HCT116 (cell line): Measurements from ENCODE around the gene RNF220. TPM values are rescaled to one million over a fixed set of nuclear protein-coding genes. Genes with fewer than 3 reads are reported as not detected.

Experiments
- ATAC-seq: fragments of 200-7000 bp; cut with Tn5 transposase; 2 replicates; pipeline ENCODE4 v1.9.1; 2020; ENCODE audit warnings: mild to moderate bottlenecking, moderate library complexity
- BruUV-seq: library from RNA; stranded (reverse); fragments of 400-500 nt; replicated peaks from 2 replicates; lab custom pipeline; 2021; lab: Mats Ljungman, UMichigan
- CTCF ChIA-PET: fragments of 300-600 bp; sonication (Branson Sonifier 250); formaldehyde crosslinking; loops from one replicate; lab custom pipeline; 2021; ENCODE audit warnings: antibody characterized with exemption; lab: Charles Lee
- POLR2A ChIA-PET: fragments of 300-600, 350-600 bp; sonication (Branson Sonifier 250); formaldehyde crosslinking; loops from one replicate; lab custom pipeline; 2021; ENCODE audit warnings: antibody characterized with exemption; lab: Charles Lee
- RAD21 ChIA-PET, 2 experiments: fragments of 300-600 bp; sonication (Branson Sonifier 250); formaldehyde crosslinking; loops; one replicate each; lab custom pipeline; 2023; ENCODE audit warnings: low total read pairs in 2 of 2; ENCODE audit not compliant: uncharacterized antibody in 2 of 2, unreplicated experiment in 2 of 2, low non-redundant PET in 1 of 2; lab: Charles Lee
- DNase-seq: peaks from one replicate; pipeline ENCODE4 v3.0.0-alpha.2; 2010; ENCODE audit warnings: low read depth, low spot score
- H2AFZ ChIP-seq: fragments of 200-600 bp; shearing (Covaris generic), sonication (generic); 2 replicates; pipeline ENCODE4 v1.6.1; 2017; ENCODE audit warnings: low read depth, mixed run types, mixed read lengths, antibody characterized with exemption, low read length; ENCODE audit not compliant: poor library complexity, severe bottlenecking
- H3K27ac ChIP-seq: 2 replicates; pipeline ENCODE4 v1.5.1; 2012; ENCODE audit warnings: low read depth, low read length
- H3K27me3 ChIP-seq: fragments of 200-600 bp; sonication (generic); 2 replicates; pipeline ENCODE4 v1.6.1; 2016; ENCODE audit warnings: mixed run types, low read length, mixed read lengths; ENCODE audit not compliant: insufficient read depth
- H3K36me3 ChIP-seq, 2 experiments: fragments of 200-500 bp in 1 of 2; fragments of 200-600 bp in 1 of 2; sonication (Bioruptor generic) in 1 of 2; sonication (generic) in 1 of 2; 2 replicates each; pipeline versions ENCODE4 v1.5.1 to v1.6.1; 2014 to 2016; ENCODE audit warnings: low read length in 2 of 2, inconsistent platforms in 1 of 2, mixed read lengths in 1 of 2, mixed run types in 1 of 2; ENCODE audit not compliant: insufficient read depth in 2 of 2, control insufficient read depth in 1 of 2
- H3K4me1 ChIP-seq, 2 experiments: fragments of 200-600 bp in 1 of 2; sonication (generic) in 1 of 2; 2 replicates each; pipeline versions ENCODE4 v1.5.1 to v1.6.1; 2012 to 2017; ENCODE audit warnings: low read length in 2 of 2, inconsistent platforms in 1 of 2, mild to moderate bottlenecking in 1 of 2, mixed read lengths in 1 of 2, mixed run types in 1 of 2, moderate library complexity in 1 of 2; ENCODE audit not compliant: insufficient read depth in 2 of 2, control insufficient read depth in 1 of 2
- H3K4me2 ChIP-seq: fragments of 200-600 bp; sonication (generic); 2 replicates; pipeline ENCODE4 v1.6.1; 2017; ENCODE audit warnings: mixed run types, low read length, mixed read lengths
- H3K4me3 ChIP-seq, 2 experiments: fragments of 200-600 bp in 1 of 2; sonication (generic) in 1 of 2; replicated peaks in 1 of 2; 2 replicates each; pipeline ENCODE4 v1.5.1; 2011 to 2016; ENCODE audit warnings: low read length in 2 of 2, control low read depth in 1 of 2, low read depth in 1 of 2, mild to moderate bottlenecking in 1 of 2, mixed read lengths in 1 of 2, mixed run types in 1 of 2
- H3K79me2 ChIP-seq: fragments of 200-600 bp; sonication (generic); 2 replicates; pipeline ENCODE4 v1.6.1; 2017; ENCODE audit warnings: mild to moderate bottlenecking, mixed run types, low read length, moderate library complexity, mixed read lengths; ENCODE audit not compliant: insufficient read depth
- H3K9ac ChIP-seq: fragments of 200-600 bp; sonication (generic); 2 replicates; pipeline ENCODE4 v1.6.1; 2016; ENCODE audit warnings: low read length, mixed read lengths
- H3K9me2 ChIP-seq: fragments of 200-600 bp; sonication (generic), shearing (Covaris generic); 2 replicates; pipeline ENCODE4 v1.6.1; 2017; ENCODE audit warnings: mixed run types, mild to moderate bottlenecking, moderate library complexity; ENCODE audit not compliant: insufficient read depth
- H3K9me3 ChIP-seq, 2 experiments: fragments of 200-500 bp in 1 of 2; fragments of 200-600 bp in 1 of 2; sonication (Bioruptor generic) in 1 of 2; sonication (generic) in 1 of 2; 2 replicates each; pipeline ENCODE4 v1.6.1; 2014 to 2017; ENCODE audit warnings: low read length in 2 of 2, mixed read lengths in 2 of 2, inconsistent platforms in 1 of 2, low read depth in 1 of 2, mild to moderate bottlenecking in 1 of 2, mixed run types in 1 of 2, moderate library complexity in 1 of 2; ENCODE audit not compliant: control insufficient read depth in 1 of 2, insufficient read depth in 1 of 2
- H4K20me1 ChIP-seq: fragments of 200-600 bp; sonication (generic), shearing (Covaris generic); 2 replicates; pipeline ENCODE4 v1.6.1; 2017; ENCODE audit warnings: mixed run types, mild to moderate bottlenecking, moderate library complexity; ENCODE audit not compliant: insufficient read depth
- CBX3 ChIP-seq: IDR thresholded peaks from 2 replicates; pipeline ENCODE4 v1.6.1; 2012; ENCODE audit warnings: low read depth
- CEBPB ChIP-seq: IDR thresholded peaks from 2 replicates; pipeline ENCODE4 v1.6.1; 2012; ENCODE audit warnings: low read depth
- EGR1 ChIP-seq: IDR thresholded peaks from 2 replicates; pipeline ENCODE4 v1.6.1; 2012; ENCODE audit warnings: low read depth
- ELF1 ChIP-seq: IDR thresholded peaks from 2 replicates; pipeline ENCODE4 v1.6.1; 2012; ENCODE audit warnings: low read depth, borderline replicate concordance
- EZH2 ChIP-seq: fragments of 200-600 bp; sonication (generic); IDR thresholded peaks from 2 replicates; pipeline ENCODE4 v1.6.1; 2017; ENCODE audit warnings: antibody characterized with exemption, mixed run types
- EZH2phosphoT487 ChIP-seq: fragments of 200-600 bp; IDR thresholded peaks from 2 replicates; pipeline ENCODE4 v1.6.1; 2018; ENCODE audit warnings: antibody characterized with exemption, borderline replicate concordance
- FOSL1 ChIP-seq: IDR thresholded peaks from 2 replicates; pipeline ENCODE4 v1.6.1; 2012; ENCODE audit warnings: low read depth
- JUND ChIP-seq: IDR thresholded peaks from 2 replicates; pipeline ENCODE4 v1.6.1; 2012
- POLR2A ChIP-seq: IDR thresholded peaks from 2 replicates; pipeline ENCODE4 v1.7.0; 2011; ENCODE audit warnings: borderline replicate concordance; ENCODE audit not compliant: insufficient read depth, insufficient read length; ENCODE audit errors: extremely low read depth
- POLR2AphosphoS5 ChIP-seq: IDR thresholded peaks from 2 replicates; pipeline ENCODE4 v1.6.1; 2011; ENCODE audit warnings: mild to moderate bottlenecking, low read depth, low read length, moderate library complexity
- RAD21 ChIP-seq: IDR thresholded peaks from 2 replicates; pipeline ENCODE4 v1.6.1; 2012; ENCODE audit warnings: low read depth, mild to moderate bottlenecking
- SIN3A ChIP-seq: IDR thresholded peaks from 2 replicates; pipeline ENCODE4 v1.6.1; 2012; ENCODE audit warnings: low read depth
- SP1 ChIP-seq: IDR thresholded peaks from 2 replicates; pipeline ENCODE4 v1.6.1; 2012; ENCODE audit warnings: low read depth
- SRF ChIP-seq: IDR thresholded peaks from 2 replicates; pipeline ENCODE4 v1.6.1; 2012; ENCODE audit warnings: low read depth
- TCF7L2 ChIP-seq: IDR thresholded peaks from 2 replicates; pipeline ENCODE4 v1.7.0; 2011; ENCODE audit warnings: borderline replicate concordance, inconsistent platforms; ENCODE audit not compliant: insufficient read depth, insufficient read length; ENCODE audit errors: extremely low read depth
- ZBTB33 ChIP-seq: IDR thresholded peaks from 2 replicates; pipeline ENCODE4 v1.6.1; 2011; ENCODE audit warnings: mild to moderate bottlenecking, low read length, moderate library complexity; ENCODE audit not compliant: insufficient replicate concordance; ENCODE audit errors: extremely low read depth
- ZNF274 ChIP-seq: fragments of 200-500 bp; sonication (Bioruptor generic); IDR thresholded peaks from 2 replicates; pipeline ENCODE4 v1.6.1; 2014; ENCODE audit warnings: mild to moderate bottlenecking, low read depth, low read length, inconsistent platforms
- intact Hi-C: fragments of 100-400 bp; cut with micrococcal nuclease; formaldehyde crosslinking; loops from 2 replicates; pipeline ENCODE4 v1.10.0; 2022
- total RNA-seq: library from RNA; stranded (reverse); gene quantifications from one replicate; pipeline ENCODE4 v1.2.1, GENCODE V29; 2021; ENCODE audit not compliant: unreplicated experiment
- TF ChIP-seq, protein P1 (sequence below): IDR thresholded peaks from 2 replicates; pipeline ENCODE4 v1.6.1; 2012
- TF ChIP-seq, protein P2 (sequence below): IDR thresholded peaks from 2 replicates; pipeline ENCODE4 v1.6.1; 2012
- TF ChIP-seq, protein P3 (sequence below), 3 experiments: fragments of 200-600 bp in 1 of 3; sonication (generic) in 1 of 3; IDR thresholded peaks in 2 of 3; conservative IDR thresholded peaks in 1 of 3; 2 replicates each; pipeline ENCODE4 v1.5.1; 2012 to 2017; ENCODE audit warnings: low read depth in 2 of 3, low read length in 2 of 3, antibody characterized with exemption in 1 of 3, borderline replicate concordance in 1 of 3, control low read depth in 1 of 3, mild to moderate bottlenecking in 1 of 3, mixed read lengths in 1 of 3, mixed run types in 1 of 3, moderate library complexity in 1 of 3; ENCODE audit not compliant: insufficient read depth in 1 of 3

RNF220 gene
- total RNA-seq, 1 experiment from 2014 or later, result 84.5 TPM

GRCh38 chr1:44681905-44682882, 277.1 kb downstream of the RNF220 start (continued):
- TF ChIP-seq CEBPB, result no peak

- ATAC-seq, result no peak
Measured at GRCh38 chr1:44682883-44683265, 277.8 kb downstream of the RNF220 start.

More at GRCh38 chr1:44682883-44683265, 277.8 kb downstream of the RNF220 start:
- ChIA-PET POLR2A (no interaction called here), RAD21 (no interaction called here), CTCF (interaction anchor here (1.0 kb wide), 1 partner anchor 9 kb away, joined by 3 read pairs; the partner anchor contains the start of gene TMEM53)
- no peak for DNase-seq
- no peaks in the 10 kb centered on the region for H3K4me1 ChIP-seq
- H3K4me3 ChIP-seq, result no peak overlapping the region
- no peaks in the 10 kb centered on the region for H3K9me2 ChIP-seq
- H3K9me3 ChIP-seq, result no peaks in the 10 kb centered on the region
- no peaks in the 10 kb centered on the region for H3K79me2 ChIP-seq
- intact Hi-C loops, result no loop called here
- H3K9ac ChIP-seq, result no peak overlapping the region
- no peak overlapping the region for H2AFZ ChIP-seq
- BruUV-seq, result no TSS peak
- no peak overlapping the region for H3K4me2 ChIP-seq
- no peaks in the 10 kb centered on the region for H4K20me1 ChIP-seq
- H3K36me3 ChIP-seq, result no peaks in the 10 kb centered on the region
- no peak for TF ChIP-seq EGR1
- no peak for TF ChIP-seq EZH2phosphoT487
- TF ChIP-seq, protein P1, sequence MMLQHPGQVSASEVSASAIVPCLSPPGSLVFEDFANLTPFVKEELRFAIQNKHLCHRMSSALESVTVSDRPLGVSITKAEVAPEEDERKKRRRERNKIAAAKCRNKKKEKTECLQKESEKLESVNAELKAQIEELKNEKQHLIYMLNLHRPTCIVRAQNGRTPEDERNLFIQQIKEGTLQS, result no peak
- no peak for TF ChIP-seq SP1
- no peak for TF ChIP-seq ZBTB33
- TF ChIP-seq RAD21, result no peak
- no peak for TF ChIP-seq FOSL1
- TF ChIP-seq POLR2A, result no peak
- TF ChIP-seq, protein P2, sequence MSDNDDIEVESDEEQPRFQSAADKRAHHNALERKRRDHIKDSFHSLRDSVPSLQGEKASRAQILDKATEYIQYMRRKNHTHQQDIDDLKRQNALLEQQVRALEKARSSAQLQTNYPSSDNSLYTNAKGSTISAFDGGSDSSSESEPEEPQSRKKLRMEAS, result no peak
- TF ChIP-seq SRF, result no peak
- no peak for TF ChIP-seq ELF1
- no peak for TF ChIP-seq SIN3A
- TF ChIP-seq, protein P3, sequence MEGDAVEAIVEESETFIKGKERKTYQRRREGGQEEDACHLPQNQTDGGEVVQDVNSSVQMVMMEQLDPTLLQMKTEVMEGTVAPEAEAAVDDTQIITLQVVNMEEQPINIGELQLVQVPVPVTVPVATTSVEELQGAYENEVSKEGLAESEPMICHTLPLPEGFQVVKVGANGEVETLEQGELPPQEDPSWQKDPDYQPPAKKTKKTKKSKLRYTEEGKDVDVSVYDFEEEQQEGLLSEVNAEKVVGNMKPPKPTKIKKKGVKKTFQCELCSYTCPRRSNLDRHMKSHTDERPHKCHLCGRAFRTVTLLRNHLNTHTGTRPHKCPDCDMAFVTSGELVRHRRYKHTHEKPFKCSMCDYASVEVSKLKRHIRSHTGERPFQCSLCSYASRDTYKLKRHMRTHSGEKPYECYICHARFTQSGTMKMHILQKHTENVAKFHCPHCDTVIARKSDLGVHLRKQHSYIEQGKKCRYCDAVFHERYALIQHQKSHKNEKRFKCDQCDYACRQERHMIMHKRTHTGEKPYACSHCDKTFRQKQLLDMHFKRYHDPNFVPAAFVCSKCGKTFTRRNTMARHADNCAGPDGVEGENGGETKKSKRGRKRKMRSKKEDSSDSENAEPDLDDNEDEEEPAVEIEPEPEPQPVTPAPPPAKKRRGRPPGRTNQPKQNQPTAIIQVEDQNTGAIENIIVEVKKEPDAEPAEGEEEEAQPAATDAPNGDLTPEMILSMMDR (IDR thresholded peaks at IDR 0.05 in 2 of 3, conservative IDR thresholded peaks at IDR 0.05 in 1 of 3; ENCODE audit: borderline replicate concordance in 1 of 3, insufficient read depth in 1 of 3, low read depth in 2 of 3, low read length in 2 of 3), result no peak
- no peak for TF ChIP-seq CEBPB
- TF ChIP-seq EZH2, result no peak
- TF ChIP-seq CBX3, result no peak
- no peak for TF ChIP-seq TCF7L2
- TF ChIP-seq ZNF274, result no peak
- TF ChIP-seq POLR2AphosphoS5, result no peak
- no peak for TF ChIP-seq JUND
- no peak overlapping the region for H3K27ac ChIP-seq
- no peaks in the 10 kb centered on the region for H3K27me3 ChIP-seq
